Caco-2 (cell line): ENCODE results near the gene TXNDC12. TPM values are rescaled to one million over a fixed set of nuclear protein-coding genes. Genes with fewer than 3 reads are reported as not detected.

Experiments
- BruUV-seq: library from RNA; stranded (reverse); fragments of 400-500 nt; replicated peaks from 2 replicates; lab custom pipeline; 2021; lab: Mats Ljungman, UMichigan
- CTCF ChIA-PET: fragments of 300-600 bp; sonication (Branson Sonifier 250); formaldehyde crosslinking; loops from one replicate; lab custom pipeline; 2022; ENCODE audit warnings: antibody characterized with exemption; lab: Charles Lee
- POLR2A ChIA-PET: fragments of 300-600 bp; sonication (Branson Sonifier 250); formaldehyde crosslinking; loops from one replicate; lab custom pipeline; 2022; ENCODE audit warnings: antibody characterized with exemption; lab: Charles Lee
- DNase-seq, 2 experiments: peaks; one replicate each; pipeline versions ENCODE4 v3.0.0 to v3.0.0-alpha.2; 2020 to 2022
- H3K27me3 ChIP-seq: replicated peaks from 2 replicates; pipeline ENCODE4 v1.6.0; 2011; ENCODE audit warnings: low read length; ENCODE audit not compliant: control insufficient read depth, insufficient read depth
- H3K36me3 ChIP-seq: 2 replicates; pipeline ENCODE4 v1.5.1; 2011; ENCODE audit warnings: low read length; ENCODE audit not compliant: control insufficient read depth, insufficient read depth
- H3K4me1 ChIP-seq: fragments of 250-450 bp; sonication (Bioruptor Pico); 2 replicates; pipeline ENCODE4 v1.5.1; 2020; ENCODE audit warnings: mild to moderate bottlenecking
- H3K4me3 ChIP-seq: 2 replicates; pipeline ENCODE4 v1.5.1; 2011; ENCODE audit warnings: low read depth, mild to moderate bottlenecking, control low read depth, low read length
- H3K9me3 ChIP-seq: fragments of 250-450 bp; sonication (Bioruptor Pico); 2 replicates; pipeline ENCODE4 v1.5.1; 2020; ENCODE audit warnings: mild to moderate bottlenecking, moderate library complexity
- H3K27ac Mint-ChIP-seq: one replicate; pipeline ENCODE4 v1.8.0; 2022; ENCODE audit warnings: mixed read lengths; ENCODE audit not compliant: unreplicated experiment
- H3K27me3 Mint-ChIP-seq: one replicate; pipeline ENCODE4 v1.8.0; 2022; ENCODE audit warnings: mixed read lengths; ENCODE audit not compliant: insufficient read depth, unreplicated experiment
- H3K36me3 Mint-ChIP-seq: one replicate; pipeline ENCODE4 v1.8.0; 2022; ENCODE audit warnings: mild to moderate bottlenecking, mixed read lengths; ENCODE audit not compliant: insufficient read depth, unreplicated experiment
- H3K4me1 Mint-ChIP-seq: one replicate; pipeline ENCODE4 v1.8.0; 2022; ENCODE audit warnings: low read depth, mixed read lengths; ENCODE audit not compliant: unreplicated experiment
- H3K4me3 Mint-ChIP-seq: one replicate; pipeline ENCODE4 v1.8.0; 2022; ENCODE audit warnings: mild to moderate bottlenecking, moderate library complexity, mixed read lengths; ENCODE audit not compliant: unreplicated experiment
- H3K9me3 Mint-ChIP-seq: one replicate; pipeline ENCODE4 v1.8.0; 2022; ENCODE audit warnings: mixed read lengths; ENCODE audit not compliant: unreplicated experiment
- CTCF ChIP-seq, 2 experiments: fragments of 200-600 bp in 1 of 2; IDR thresholded peaks; 1 replicate in 1 of 2; 2 replicates in 1 of 2; pipeline versions ENCODE4 v1.5.1 to v1.8.0; 2011 to 2022; ENCODE audit warnings: antibody characterized with exemption in 1 of 2, control low read depth in 1 of 2, inconsistent platforms in 1 of 2, low read depth in 1 of 2, low read length in 1 of 2, mild to moderate bottlenecking in 1 of 2, moderate library complexity in 1 of 2; ENCODE audit not compliant: insufficient read depth in 1 of 2, severe bottlenecking in 1 of 2, unreplicated experiment in 1 of 2
- intact Hi-C: fragments of 100-400 bp; cut with micrococcal nuclease; formaldehyde crosslinking; loops from one replicate; pipeline ENCODE4 v1.10.0; 2022; ENCODE audit not compliant: unreplicated experiment
- total RNA-seq: library from RNA; stranded (reverse); gene quantifications from 2 replicates; pipeline ENCODE4 v1.2.3, GENCODE V29; 2022

The TXNDC12 gene
- total RNA-seq, 1 experiment from 2014 or later = 61.1 TPM

- ChIA-PET CTCF (no interaction called here), POLR2A (no interaction called here)
- H3K9me3 Mint-ChIP-seq = no peaks in the 10 kb centered on the region
- H3K36me3 Mint-ChIP-seq = peaks cover 5% of the 10 kb centered on the region
- Histone ChIP-seq H3K36me3 (no peaks in the 10 kb centered on the region), H3K9me3 (no peaks in the 10 kb centered on the region), H3K4me3 (no peak overlapping the region), H3K4me1 (peaks cover 26% of the 10 kb centered on the region), H3K27me3 (no peaks in the 10 kb centered on the region)
- DNase-seq = no peak
- no peak overlapping the region for H3K4me3 Mint-ChIP-seq
- no TSS peak for BruUV-seq
- no peak overlapping the region for H3K27ac Mint-ChIP-seq
- intact Hi-C loops = no loop called here
- no peaks in the 10 kb centered on the region for H3K27me3 Mint-ChIP-seq
- H3K4me1 Mint-ChIP-seq = peaks cover 23% of the 10 kb centered on the region
- no peak for TF ChIP-seq CTCF (IDR thresholded peaks at IDR 0.05; ENCODE audit: insufficient read depth in 1 of 2, low read depth in 1 of 2, low read length in 1 of 2, severe bottlenecking in 1 of 2, unreplicated experiment in 1 of 2)
Measured at GRCh38 chr1:51981555-51981954, 73.4 kb downstream of the TXNDC12 start.

GRCh38 chr1:51978099-51978498 is 76.9 kb downstream of the TXNDC12 start:
- no peak overlapping the region for H3K27ac Mint-ChIP-seq
- H3K36me3 ChIP-seq = no peaks in the 10 kb centered on the region
- POLR2A ChIA-PET = no interaction called here
- H3K4me1 ChIP-seq = peaks cover 28% of the 10 kb centered on the region
- CTCF ChIA-PET = no interaction called here
- no peak overlapping the region for H3K4me3 Mint-ChIP-seq
- no peak overlapping the region for H3K4me3 ChIP-seq
- H3K27me3 ChIP-seq = no peaks in the 10 kb centered on the region
- H3K4me1 Mint-ChIP-seq = peaks cover 24% of the 10 kb centered on the region
- no peaks in the 10 kb centered on the region for H3K9me3 ChIP-seq
- no peak for TF ChIP-seq CTCF (IDR thresholded peaks at IDR 0.05; ENCODE audit: insufficient read depth in 1 of 2, low read depth in 1 of 2, low read length in 1 of 2, severe bottlenecking in 1 of 2, unreplicated experiment in 1 of 2)
- no peak for DNase-seq
- no peaks in the 10 kb centered on the region for H3K9me3 Mint-ChIP-seq
- H3K36me3 Mint-ChIP-seq = peaks cover 11% of the 10 kb centered on the region
- intact Hi-C loops = no loop called here
- no TSS peak for BruUV-seq
- no peaks in the 10 kb centered on the region for H3K27me3 Mint-ChIP-seq

- Mint-ChIP-seq H3K27me3 (no peaks in the 10 kb centered on the region), H3K36me3 (peaks cover 11% of the 10 kb centered on the region), H3K4me1 (peaks cover 29% of the 10 kb centered on the region), H3K27ac (peak overlapping the region; percentile 24), H3K4me3 (peak overlapping the region; percentile 44), H3K9me3 (no peaks in the 10 kb centered on the region)
- intact Hi-C loops = no loop called here
- no peak for TF ChIP-seq CTCF (IDR thresholded peaks at IDR 0.05; ENCODE audit: insufficient read depth in 1 of 2, low read depth in 1 of 2, low read length in 1 of 2, severe bottlenecking in 1 of 2, unreplicated experiment in 1 of 2)
- ChIA-PET CTCF (interaction anchor here (0.6 kb wide), 1 partner anchor 462 kb away, joined by 4 read pairs; no protein-coding TSS in a partner anchor), POLR2A (no interaction called here)
- Histone ChIP-seq H3K36me3 (no peaks in the 10 kb centered on the region), H3K9me3 (no peaks in the 10 kb centered on the region), H3K27me3 (no peaks in the 10 kb centered on the region), H3K4me1 (peaks cover 28% of the 10 kb centered on the region), H3K4me3 (no peak overlapping the region)
- TSS peak; percentile 61 for BruUV-seq
- peak; percentile 63 to 70 for DNase-seq
Measured at GRCh38 chr1:51976846-51977602, 78.0 kb downstream of the TXNDC12 start.
